Measurements from ENCODE around the gene CMKLR1. TPM values are rescaled to one million over a fixed set of nuclear protein-coding genes. Genes with fewer than 3 reads are reported as not detected.

CMKLR1 gene
- total and polyA plus RNA-seq, 9 of the 15 experiments (the other 6 are each of a cell fraction or from before 2014, with no cell fraction given): 0.11 to 1.4 (median 0.20) TPM

DNA sequence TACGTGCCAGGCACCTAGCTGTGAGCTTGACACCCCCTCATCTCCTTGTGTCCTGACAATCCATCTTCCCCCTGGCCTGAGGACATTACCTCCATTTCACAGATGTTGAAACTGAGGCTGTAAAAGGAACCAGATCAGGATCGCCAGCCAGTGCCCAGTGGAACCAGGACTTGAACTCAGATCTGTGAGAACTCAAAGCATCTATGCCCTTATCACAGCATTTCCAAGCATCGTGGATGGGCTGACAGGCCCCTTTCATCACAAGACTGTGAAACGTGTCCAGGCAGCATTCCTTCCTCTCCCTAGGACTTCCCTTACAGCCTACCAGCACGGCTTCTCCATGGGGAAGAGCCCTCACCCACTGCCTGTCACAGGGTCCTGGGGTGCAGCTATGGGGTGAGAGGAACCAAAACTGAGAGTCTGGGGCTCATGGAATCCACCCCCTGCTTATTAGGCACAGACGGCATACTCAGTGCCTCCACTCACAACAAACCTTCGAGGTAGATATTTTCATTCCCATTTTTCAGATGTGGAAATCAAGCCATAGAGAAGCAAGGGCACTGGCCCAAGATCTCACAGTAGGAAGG lies 26.9 kb downstream of the CMKLR1 start:
- FAIRE-seq (no peak), DNase-seq (ENCODE audit: extremely low read depth in 1 of 4, low spot score in 3 of 4) (no peak), ATAC-seq (no peak)
- Histone ChIP-seq H3K9me3 (replicated peaks; ENCODE audit: control insufficient read depth, insufficient read depth, low read depth, low read length) (no peaks in the 10 kb centered on the region), H3K4me2 (ENCODE audit: insufficient read depth, low read length) (no peak overlapping the region), H3K4me3 (no peak overlapping the region), H3K27ac (ENCODE audit: extremely low read depth, low read depth, low read length) (peak overlapping the region; percentile 75; the same call in 2 of the 3 replicates), H3K36me3 (ENCODE audit: control insufficient read depth, insufficient read depth, low read length) (no peaks in the 10 kb centered on the region), H3K79me2 (ENCODE audit: control insufficient read depth, insufficient read depth, low read length) (no peaks in the 10 kb centered on the region), H3K27me3 (ENCODE audit: control insufficient read depth in 2 of 2, insufficient read depth in 2 of 2, low read length in 2 of 2) (peaks cover 10 to 16% of the 10 kb centered on the region in 2 experiments; a peak in 4 of 5 replicates), H3K9ac (ENCODE audit: insufficient read depth in 1 of 2, low read depth in 2 of 2, low read length in 2 of 2) (peak overlapping the region in 1 of 2 experiments; percentile 0; a peak in 1 of 4 replicates), H4K20me1 (replicated peaks; ENCODE audit: control insufficient read depth, insufficient read depth, low read length) (0 out of 2 replicates have a peak, but pooled peaks cover 6% of the 10 kb centered on the region), H2AFZ (ENCODE audit: low read depth, low read length) (peak overlapping the region; percentile 34; the same call in 1 of the 2 replicates), H3K4me1 (replicated peaks in 1 of 2; ENCODE audit: control insufficient read depth in 2 of 2, insufficient read depth in 2 of 2, low read length in 2 of 2) (peaks cover 6 to 25% of the 10 kb centered on the region in 2 experiments), H3K9me1 (ENCODE audit: control insufficient read depth, insufficient read depth, low read length) (no peaks in the 10 kb centered on the region)
- 41% methylated on average over 7 of the region's 7 CpGs for WGBS (ENCODE audit: insufficient coverage, low coverage, missing lambda C conversion rate)
- in situ Hi-C loops (cut with MboI): no loop called here
- POLR2A ChIA-PET: interaction anchor here (0.6 kb wide), 2 partner anchors 9 to 642 kb away, joined by 3 read pairs; no protein-coding TSS in a partner anchor
- CTCF ChIA-PET (ENCODE audit: low intra/inter-chr PET ratio): no interaction called here
- no TSS peak for BruUV-seq (replicated peaks)
- intact Hi-C loops (cut with micrococcal nuclease): no loop called here
- TF ChIP-seq BCOR (IDR thresholded peaks at IDR 0.05) (peak; percentile 29; the same call in 1 of the 2 replicates), ZBTB7A (IDR thresholded peaks at IDR 0.05; ENCODE audit: borderline replicate concordance, control insufficient read depth, low read depth, low read length) (no peak), MTA2 (IDR thresholded peaks at IDR 0.05; ENCODE audit: low read depth) (no peak), FOS (IDR thresholded peaks at IDR 0.05; ENCODE audit: extremely low read depth, insufficient read length) (no peak), CBX1 (IDR thresholded peaks at IDR 0.05; ENCODE audit: low read depth) (peak; percentile 59; the same call in 1 of the 2 replicates), SP1 (CRISPR knock-in tag; IDR thresholded peaks at IDR 0.05) (no peak), MED1 (CRISPR knock-in tag; IDR thresholded peaks at IDR 0.05; ENCODE audit: borderline replicate concordance) (0 out of 2 replicates have a peak, but pooled peaks have one; percentile 43), SMAD4 (CRISPR knock-in tag; conservative IDR thresholded peaks at IDR 0.05) (no peak), ZNF165 (CRISPR knock-in tag; IDR thresholded peaks at IDR 0.05; ENCODE audit: borderline replicate concordance) (no peak), SAP30 (IDR thresholded peaks at IDR 0.05; ENCODE audit: borderline replicate concordance, insufficient read depth, low read depth, low read length, poor library complexity, severe bottlenecking) (no peak), RBM25 (IDR thresholded peaks at IDR 0.05; ENCODE audit: low read depth, low read length, severe bottlenecking) (peak; percentile 60), NFRKB (IDR thresholded peaks at IDR 0.05; ENCODE audit: low read depth) (no peak)
- TF ChIP-seq, protein P1, sequence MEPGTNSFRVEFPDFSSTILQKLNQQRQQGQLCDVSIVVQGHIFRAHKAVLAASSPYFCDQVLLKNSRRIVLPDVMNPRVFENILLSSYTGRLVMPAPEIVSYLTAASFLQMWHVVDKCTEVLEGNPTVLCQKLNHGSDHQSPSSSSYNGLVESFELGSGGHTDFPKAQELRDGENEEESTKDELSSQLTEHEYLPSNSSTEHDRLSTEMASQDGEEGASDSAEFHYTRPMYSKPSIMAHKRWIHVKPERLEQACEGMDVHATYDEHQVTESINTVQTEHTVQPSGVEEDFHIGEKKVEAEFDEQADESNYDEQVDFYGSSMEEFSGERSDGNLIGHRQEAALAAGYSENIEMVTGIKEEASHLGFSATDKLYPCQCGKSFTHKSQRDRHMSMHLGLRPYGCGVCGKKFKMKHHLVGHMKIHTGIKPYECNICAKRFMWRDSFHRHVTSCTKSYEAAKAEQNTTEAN (CRISPR knock-in tag; IDR thresholded peaks at IDR 0.05): no peak
- TF ChIP-seq, protein P2, sequence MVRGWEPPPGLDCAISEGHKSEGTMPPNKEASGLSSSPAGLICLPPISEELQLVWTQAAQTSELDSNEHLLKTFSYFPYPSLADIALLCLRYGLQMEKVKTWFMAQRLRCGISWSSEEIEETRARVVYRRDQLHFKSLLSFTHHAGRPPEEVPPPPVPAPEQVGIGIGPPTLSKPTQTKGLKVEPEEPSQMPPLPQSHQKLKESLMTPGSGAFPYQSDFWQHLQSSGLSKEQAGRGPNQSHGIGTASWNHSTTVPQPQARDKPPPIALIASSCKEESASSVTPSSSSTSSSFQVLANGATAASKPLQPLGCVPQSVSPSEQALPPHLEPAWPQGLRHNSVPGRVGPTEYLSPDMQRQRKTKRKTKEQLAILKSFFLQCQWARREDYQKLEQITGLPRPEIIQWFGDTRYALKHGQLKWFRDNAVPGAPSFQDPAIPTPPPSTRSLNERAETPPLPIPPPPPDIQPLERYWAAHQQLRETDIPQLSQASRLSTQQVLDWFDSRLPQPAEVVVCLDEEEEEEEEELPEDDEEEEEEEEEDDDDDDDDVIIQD (CRISPR knock-in tag; IDR thresholded peaks at IDR 0.05): no peak
- TF ChIP-seq, protein P3, sequence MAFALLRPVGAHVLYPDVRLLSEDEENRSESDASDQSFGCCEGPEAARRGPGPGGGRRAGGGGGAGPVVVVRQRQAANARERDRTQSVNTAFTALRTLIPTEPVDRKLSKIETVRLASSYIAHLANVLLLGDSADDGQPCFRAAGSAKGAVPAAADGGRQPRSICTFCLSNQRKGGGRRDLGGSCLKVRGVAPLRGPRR (CRISPR knock-in tag; IDR thresholded peaks at IDR 0.05): no peak
- TF ChIP-seq, protein P4, sequence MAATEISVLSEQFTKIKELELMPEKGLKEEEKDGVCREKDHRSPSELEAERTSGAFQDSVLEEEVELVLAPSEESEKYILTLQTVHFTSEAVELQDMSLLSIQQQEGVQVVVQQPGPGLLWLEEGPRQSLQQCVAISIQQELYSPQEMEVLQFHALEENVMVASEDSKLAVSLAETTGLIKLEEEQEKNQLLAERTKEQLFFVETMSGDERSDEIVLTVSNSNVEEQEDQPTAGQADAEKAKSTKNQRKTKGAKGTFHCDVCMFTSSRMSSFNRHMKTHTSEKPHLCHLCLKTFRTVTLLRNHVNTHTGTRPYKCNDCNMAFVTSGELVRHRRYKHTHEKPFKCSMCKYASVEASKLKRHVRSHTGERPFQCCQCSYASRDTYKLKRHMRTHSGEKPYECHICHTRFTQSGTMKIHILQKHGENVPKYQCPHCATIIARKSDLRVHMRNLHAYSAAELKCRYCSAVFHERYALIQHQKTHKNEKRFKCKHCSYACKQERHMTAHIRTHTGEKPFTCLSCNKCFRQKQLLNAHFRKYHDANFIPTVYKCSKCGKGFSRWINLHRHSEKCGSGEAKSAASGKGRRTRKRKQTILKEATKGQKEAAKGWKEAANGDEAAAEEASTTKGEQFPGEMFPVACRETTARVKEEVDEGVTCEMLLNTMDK (IDR thresholded peaks at IDR 0.05; ENCODE audit: borderline replicate concordance, insufficient read depth, low read depth, low read length, poor library complexity, severe bottlenecking): no peak

Data from K562 (cell line).